PFSK-1 (cell line): ENCODE data around the gene ECHDC1.

ENCODE experiments used
- POLR2AphosphoS5 ChIP-seq: IDR thresholded peaks from 2 replicates; pipeline ENCODE4 v1.6.1; 2012; ENCODE audit warnings: low read depth, mild to moderate bottlenecking, control low read depth, low read length, moderate library complexity
- REST ChIP-seq, 2 experiments: IDR thresholded peaks; 2 replicates each; pipeline versions ENCODE4 v1.6.1 to v1.8.0; 2011 to 2012; ENCODE audit warnings: low read depth in 2 of 2, low read length in 2 of 2, control low read depth in 1 of 2, inconsistent platforms in 1 of 2, mild to moderate bottlenecking in 1 of 2, moderate library complexity in 1 of 2; ENCODE audit not compliant: insufficient read depth in 1 of 2
- SIN3A ChIP-seq: IDR thresholded peaks from 2 replicates; pipeline ENCODE4 v1.6.1; 2012; ENCODE audit warnings: mild to moderate bottlenecking, low read length, moderate library complexity, borderline replicate concordance; ENCODE audit not compliant: insufficient read depth
- TAF1 ChIP-seq: IDR thresholded peaks from 2 replicates; pipeline ENCODE4 v1.6.1; 2012; ENCODE audit warnings: low read length, control low read depth, borderline replicate concordance; ENCODE audit not compliant: insufficient read depth

GRCh38 chr6:127273499-127273898 is 69.9 kb downstream of the ECHDC1 start:
- TF ChIP-seq SIN3A (no peak), REST (IDR thresholded peaks at IDR 0.05; ENCODE audit: insufficient read depth in 1 of 2, low read depth in 2 of 2, low read length in 2 of 2) (no peak), POLR2AphosphoS5 (no peak), TAF1 (no peak)
